Stimulated activated CD4-positive, alpha-beta T cell treated with anti-CD3 and anti-CD28 coated beads, Interleukin-4, amount 100 ng/mL, for 4 hours (primary cell): ENCODE results near the gene DGKB.

Source experiments
- DNase-seq, 2 experiments: peaks; one replicate each; pipeline ENCODE4 v3.0.0-alpha.2; 2020

The DGKB gene

DNA sequence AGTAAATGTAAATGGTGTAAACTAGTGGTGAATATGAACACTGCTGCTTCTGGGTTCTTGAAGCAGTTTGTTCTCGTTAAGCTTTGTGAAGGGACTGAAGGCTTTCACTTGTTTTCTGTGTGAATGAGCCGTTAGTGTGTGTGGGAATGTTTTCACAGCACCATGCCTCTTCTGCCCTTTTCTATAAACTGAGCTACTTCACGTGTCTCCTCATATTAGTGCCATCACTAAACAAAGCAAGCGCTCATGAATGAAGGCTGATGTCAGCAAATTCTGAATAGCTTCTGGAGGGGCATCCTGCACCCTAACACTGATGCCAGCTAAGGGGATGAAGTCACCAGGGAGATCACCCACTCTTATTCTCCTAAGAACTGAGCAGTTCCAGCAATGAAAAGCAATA, 707.5 kb downstream of the DGKB start:
- no peak for DNase-seq

- no peak for DNase-seq
Measured at GRCh38 chr7:14191686-14192098, 710.9 kb downstream of the DGKB start.

DNA sequence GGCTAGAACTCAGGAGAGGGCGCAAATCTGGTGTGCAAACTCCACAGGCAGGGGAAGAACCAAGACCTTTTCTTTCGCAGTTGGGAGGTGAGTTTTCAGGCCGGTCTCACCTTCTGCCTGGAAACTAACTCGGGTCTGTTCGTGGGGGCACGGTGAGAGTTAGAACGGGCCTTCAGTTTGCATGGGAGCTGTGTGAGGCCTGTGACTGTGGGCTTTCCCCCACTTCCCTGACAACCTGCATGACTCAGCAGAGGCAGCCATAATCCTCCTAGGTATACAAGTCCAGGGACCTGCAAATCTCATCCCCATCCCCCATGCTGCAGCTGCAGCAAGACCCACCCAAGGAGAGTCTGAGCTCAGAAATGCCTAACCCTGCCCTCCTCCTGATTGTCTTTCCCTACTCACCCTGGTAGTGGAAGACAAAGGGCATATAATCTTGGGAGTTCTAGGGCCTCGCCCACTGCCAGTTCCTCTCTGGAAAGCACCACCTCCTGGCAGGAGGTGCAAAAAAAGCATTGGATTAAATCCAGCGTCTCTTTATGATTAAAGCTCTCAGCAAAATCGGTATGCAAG, 718.2 kb downstream of the DGKB start:
- no peak for DNase-seq

GRCh38 chr7:14179781-14180180, 722.8 kb downstream of the DGKB start:
- no peak for DNase-seq

DNA sequence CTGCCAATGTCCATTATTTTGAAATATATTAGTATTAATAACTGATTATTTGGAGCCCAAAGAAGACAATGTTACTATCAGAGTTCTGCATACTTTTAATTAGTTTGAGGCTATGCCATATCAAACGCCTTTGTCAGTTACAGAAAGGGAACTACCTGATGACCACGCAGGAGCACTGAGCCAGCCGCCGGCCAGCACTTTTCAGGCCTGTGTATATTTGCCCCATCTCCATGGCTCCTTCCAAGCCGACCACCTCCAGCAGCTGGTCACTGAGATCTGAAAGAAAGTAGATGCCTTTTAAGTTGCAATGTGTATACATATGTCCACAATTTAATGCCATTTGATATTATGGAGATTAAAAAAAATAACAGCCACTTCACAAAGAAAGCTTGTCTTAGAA, 724.7 kb downstream of the DGKB start:
- DNase-seq = no peak

DNA sequence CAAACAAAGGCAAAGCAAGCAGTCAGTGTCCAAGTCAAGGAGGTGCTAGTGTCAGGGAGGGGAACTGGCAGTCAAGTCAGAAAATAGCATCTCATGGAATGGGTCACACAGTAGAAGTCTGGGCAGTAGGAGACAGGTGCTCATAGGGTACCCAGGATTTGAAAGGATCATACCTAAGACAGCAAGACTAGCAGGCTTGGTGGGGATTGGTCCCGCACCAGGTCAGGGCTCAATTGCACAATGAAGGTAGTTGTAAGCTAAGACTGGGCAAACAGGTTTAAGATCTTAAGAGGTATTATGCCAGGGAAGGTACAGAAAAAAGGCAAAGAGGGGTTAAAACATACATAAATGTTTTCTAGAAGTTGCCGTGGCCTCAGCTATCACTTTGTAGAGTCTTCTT, 731.7 kb downstream of the DGKB start:
- DNase-seq = no peak

- no peak for DNase-seq
Measured at GRCh38 chr7:14158111-14158510, 744.4 kb downstream of the DGKB start.

- no peak for DNase-seq
Measured at GRCh38 chr7:14156436-14156835, 746.1 kb downstream of the DGKB start.

- DNase-seq = no peak
Measured at GRCh38 chr7:14148974-14149373, 753.6 kb downstream of the DGKB start.

- DNase-seq = no peak
Measured at GRCh38 chr7:14147532-14147931, 755.0 kb downstream of the DGKB start.

DNA sequence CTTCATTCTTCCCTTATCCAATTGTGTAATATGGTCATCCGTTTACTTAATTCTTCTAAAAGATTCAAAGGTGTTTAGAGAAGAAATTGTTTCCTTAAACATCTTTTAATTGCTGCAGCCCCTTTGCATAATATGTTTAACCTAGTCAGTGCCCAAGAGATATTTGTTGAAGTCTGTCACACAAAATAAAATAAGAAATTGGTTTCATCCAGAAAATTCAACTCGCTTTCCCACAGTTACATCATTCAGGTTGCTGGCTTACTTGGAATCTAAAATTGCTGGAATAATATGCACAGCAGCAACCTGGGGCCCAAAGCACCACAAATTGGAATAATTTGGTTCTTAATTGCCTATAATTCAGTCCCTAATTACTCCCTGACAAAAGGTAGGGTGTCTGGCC, 758.0 kb downstream of the DGKB start:
- no peak for DNase-seq

- no peak for DNase-seq
Measured at GRCh38 chr7:14144109-14144508, 758.4 kb downstream of the DGKB start.

DNA sequence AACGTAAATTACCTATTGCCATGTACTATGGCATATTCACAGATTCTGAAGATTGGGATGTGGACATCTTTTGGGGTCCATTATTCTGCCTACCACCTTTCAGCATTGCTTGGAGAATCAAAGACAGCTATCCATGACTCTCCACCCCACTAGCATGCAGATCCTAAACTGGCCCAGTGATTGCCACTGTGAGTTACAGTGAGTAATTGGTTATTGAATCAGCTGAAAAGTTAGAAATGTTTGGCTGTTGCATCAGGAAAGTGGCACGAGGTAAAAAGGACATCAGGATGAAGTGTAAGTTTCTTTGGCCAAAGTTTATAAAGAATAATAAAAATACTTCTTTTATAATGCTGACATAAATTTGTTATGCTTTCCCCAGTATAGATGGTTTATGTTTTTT, 764.9 kb downstream of the DGKB start:
- DNase-seq = no peak

DNA sequence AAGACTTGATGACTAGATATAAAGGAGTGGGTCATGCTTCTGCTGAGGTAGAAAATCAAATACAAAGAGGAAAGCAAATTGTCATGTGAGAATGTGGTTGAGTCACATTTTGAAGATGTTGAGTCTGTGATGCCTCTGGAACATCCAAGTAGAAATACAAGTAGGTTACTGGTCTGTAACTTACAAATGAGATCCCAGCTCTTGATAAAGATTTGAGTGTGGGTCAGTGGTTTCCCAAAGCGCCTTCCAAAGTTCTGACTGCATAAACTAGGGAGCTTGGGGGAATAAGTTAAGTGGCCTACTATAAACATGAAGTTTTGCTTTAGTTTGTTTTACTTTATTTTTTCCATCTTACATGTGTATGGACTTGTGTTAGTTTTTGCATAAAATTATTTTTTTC, 768.8 kb downstream of the DGKB start:
- DNase-seq = no peak

GRCh38 chr7:14125998-14126397, 776.6 kb downstream of the DGKB start:
- DNase-seq = no peak

- no peak for DNase-seq
Measured at GRCh38 chr7:14124716-14125115, 777.8 kb downstream of the DGKB start.

GRCh38 chr7:14123923-14124322, 778.6 kb downstream of the DGKB start:
- DNase-seq = no peak

DNA sequence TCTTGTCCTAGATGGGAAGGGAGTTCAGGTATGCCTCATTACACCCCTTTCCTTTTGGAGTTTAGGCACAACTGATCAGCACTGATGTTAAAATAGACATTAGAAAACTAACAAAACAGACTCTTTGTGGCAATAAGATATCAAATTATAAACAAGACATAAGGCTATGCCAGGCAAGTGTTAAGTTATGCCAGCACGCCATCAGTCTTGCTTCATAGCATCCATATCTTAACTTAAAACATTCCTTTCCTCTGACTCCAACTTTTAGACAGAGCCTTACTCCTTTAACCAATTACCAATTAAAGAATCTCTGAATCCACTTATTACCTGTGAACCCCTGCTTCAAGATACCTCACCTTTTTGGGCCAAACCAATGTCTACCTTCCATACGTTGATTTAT, 786.9 kb downstream of the DGKB start:
- DNase-seq = no peak

DNA sequence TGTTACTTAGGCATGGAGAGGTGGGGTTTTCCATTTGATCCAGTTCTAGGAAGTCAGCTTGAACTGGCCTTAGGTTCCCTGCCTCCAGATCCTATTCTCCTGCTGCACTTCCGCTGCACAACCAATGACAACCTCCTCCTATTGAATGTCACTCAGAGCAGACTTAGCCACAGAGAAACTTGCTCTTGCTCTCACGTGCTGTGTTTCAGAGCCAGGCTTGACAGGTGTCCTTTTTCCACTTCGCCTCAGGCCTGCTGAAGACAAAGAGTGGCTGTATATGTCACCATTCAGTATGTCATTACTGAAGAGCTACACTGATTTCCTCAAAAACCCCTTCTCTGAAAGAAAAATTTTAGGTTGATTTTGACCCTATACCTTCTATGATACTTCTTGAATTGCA, 797.7 kb downstream of the DGKB start:
- DNase-seq = no peak

DNA sequence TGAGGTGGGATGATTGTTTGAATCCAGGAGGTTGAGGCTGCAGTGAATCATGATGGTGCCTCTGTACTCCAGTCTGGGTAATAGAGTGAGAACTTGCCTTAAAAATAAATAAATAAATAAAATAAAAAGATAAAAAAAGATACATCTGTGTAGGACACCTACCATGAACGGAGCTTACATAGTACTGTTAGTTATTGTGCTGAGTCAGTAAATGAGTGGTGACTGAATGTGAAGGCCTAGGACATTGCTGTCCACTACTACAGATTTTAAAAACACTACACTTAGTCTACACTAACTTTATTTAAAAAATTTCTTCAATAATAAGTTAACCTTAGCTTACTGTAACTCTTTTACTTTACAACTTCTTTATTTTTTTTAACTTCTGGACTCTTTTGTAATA, 806.4 kb downstream of the DGKB start:
- DNase-seq = no peak

DNA sequence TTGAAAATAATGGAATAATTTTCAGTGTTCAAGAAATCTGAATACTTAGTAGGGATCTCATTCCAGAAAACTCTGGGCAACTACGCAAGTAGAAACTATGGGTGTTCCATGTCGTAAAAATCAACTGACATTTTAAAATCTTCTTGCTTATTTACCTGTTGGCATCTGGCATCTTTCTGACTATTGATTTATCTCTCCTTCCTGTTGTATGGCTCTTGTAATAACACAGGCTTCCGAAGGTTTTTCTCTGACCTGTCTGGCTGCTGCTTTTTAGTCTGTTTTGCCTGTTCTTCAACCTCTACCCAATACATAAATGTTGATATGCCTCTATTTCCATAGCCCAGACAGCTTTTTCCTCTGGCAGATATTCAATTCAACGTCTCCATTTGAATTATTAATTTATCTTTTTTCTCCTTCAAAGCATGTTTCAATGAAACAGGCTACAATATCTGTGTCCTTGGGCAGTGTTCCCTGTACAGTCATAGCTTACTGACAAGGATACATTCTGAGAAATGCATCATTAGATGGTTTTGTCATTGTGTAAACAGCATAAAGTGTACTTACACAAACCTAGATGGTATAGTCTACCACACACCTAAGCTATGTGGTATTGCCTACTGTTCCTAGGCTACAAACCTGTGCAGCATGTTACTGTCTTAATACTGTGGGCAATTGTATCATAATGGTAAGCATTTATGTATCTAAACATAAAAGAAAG, 807.2 kb downstream of the DGKB start:
- no peak for DNase-seq
